COLO668 (cell line): ENCODE results near the gene LTBP4.
"Not testable (repeated sequence)": the region's sequence is repeated elsewhere in the genome, so short reads cannot be mapped to it uniquely, and the experiment has no call there.

Source experiments
- DNase-seq: peaks from one replicate; lab custom pipeline; 2025; ENCODE audit not compliant: unreplicated experiment; lab: John Stamatoyannopoulos, UW

Gene LTBP4

GRCh38 chr19:40571831-40572495 lies 29.2 kb upstream of the LTBP4 start:
- no peak for DNase-seq

DNA sequence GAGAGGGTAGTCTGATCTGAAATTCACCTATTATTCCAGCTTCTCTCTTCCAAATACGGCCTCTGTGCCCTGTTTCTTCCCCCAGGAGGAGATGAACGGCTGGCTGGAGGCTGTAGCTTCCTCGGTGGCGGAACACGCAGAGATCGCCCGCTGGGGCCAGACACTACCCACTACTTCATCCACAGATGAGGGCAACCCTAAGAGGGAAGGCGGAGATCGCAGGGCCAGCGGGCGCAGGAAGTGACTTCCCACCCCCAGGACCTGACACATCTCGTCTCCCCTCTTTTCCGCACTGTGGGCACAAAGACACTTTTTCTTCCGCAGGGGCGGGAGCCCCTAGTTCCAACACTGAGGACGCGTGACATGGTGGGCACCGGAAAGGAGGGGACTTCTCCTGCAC lies 25.8 kb upstream of the LTBP4 start:
- no peak for DNase-seq

GRCh38 chr19:40576151-40576584 lies 25.0 kb upstream of the LTBP4 start:
- DNase-seq: peak; percentile 21

DNA sequence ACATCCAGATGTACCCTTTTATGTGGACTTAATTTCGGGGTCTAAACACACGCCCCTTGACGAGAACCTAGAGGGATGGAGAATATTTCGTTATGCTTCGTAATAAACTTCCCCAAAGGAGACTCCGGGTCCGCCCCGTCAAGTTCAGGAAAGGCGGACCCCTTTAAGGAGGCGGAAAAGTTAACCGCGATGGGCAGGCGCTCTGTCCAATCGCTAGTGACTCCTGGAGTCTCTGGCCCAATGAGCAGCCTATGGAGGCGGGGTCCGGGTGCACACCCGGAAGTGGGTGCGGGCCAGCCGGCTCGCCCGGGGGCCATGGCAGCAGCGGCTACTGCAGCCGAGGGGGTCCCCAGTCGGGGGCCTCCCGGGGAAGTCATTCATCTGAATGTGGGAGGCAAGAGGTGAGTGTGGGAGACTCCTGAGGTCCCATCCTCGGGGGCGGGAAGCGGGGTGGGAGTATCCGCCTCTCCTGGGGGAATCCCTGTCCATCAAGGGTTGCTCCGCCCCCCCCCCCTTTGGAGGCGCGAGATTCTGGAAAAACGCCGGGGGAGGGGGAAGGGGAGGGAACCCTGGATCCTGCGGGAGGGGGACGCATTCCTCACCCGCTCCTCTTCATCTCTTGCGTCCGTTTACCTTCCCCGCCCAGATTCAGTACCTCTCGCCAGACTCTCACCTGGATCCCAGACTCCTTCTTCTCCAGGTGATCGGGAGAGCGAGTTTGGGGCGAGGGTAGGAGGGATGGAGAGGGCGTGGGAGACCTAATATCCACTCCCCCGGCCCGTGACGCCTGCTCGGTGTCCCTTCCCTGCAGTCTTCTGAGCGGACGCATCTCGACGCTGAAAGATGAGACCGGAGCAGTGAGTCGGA lies 24.4 kb upstream of the LTBP4 start, which contains the start of gene SHKBP1:
Gene SHKBP1 (plus strand): TSS at position 289 of the 867 bp plus-strand sequence. CDS start 27 bp downstream, at position 316.
- DNase-seq: peak; percentile 92

- no peak for DNase-seq
These were observed 22.7 kb upstream of the LTBP4 start for GRCh38 chr19:40578442-40578908.

DNA sequence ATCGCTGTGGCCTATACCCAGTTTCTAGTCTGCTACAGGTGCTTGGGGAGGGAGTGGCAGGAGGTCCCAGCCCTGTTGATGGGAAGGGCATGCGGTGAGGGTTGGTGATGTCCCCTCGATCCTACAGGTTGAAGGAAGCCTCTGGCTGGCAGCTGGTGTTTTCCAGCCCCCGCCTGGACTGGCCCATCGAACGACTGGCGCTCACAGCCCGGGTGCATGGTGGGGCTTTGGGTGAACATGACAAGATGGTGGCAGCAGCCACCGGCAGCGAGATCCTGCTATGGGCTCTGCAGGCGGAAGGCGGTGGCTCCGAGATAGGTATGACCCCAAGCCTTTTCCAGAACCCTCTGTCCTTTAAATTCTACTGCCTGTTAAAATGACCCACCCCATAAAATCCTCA lies 20.6 kb upstream of the LTBP4 start:
- DNase-seq: no peak

GRCh38 chr19:40581531-40581930 lies 19.6 kb upstream of the LTBP4 start:
- DNase-seq: no peak

DNA sequence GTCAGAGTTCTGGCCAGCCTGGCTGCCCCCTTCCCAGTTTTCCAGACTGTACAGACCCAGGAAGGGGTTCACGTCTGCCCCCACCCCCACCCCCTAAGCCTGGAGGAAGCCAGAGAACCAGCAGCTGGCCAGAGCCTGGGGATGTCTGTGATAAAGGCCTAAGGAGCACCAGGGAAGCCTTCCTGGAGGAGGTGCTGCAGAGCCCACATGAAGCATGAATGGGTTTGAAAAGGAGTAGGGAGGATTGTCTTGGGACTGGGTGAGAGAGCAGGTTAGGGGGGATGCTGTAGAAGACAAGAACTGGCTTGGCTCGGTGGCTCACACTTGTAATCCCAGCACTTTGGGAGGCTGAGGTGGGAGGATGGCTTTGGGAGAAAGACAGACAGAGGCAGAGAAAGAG lies 18.7 kb upstream of the LTBP4 start:
- DNase-seq: no peak

DNA sequence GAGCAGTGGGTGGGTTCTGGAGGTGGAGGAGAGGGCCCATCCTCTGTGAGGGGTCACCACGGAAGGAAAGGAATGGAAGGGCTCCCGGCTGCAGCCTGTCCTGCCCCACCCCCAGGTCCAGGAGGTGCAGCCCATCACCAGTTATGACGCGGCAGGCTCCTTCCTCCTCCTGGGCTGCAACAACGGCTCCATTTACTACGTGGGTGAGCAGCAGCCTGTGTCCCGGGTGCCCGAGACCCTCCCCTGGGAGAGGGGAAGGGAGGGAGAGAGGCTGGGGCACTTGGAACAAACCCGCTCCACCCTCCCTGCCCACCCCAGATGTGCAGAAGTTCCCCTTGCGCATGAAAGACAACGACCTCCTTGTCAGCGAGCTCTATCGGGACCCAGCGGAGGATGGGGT lies 17.9 kb upstream of the LTBP4 start:
- DNase-seq: no peak

- no peak for DNase-seq
These were observed 17.2 kb upstream of the LTBP4 start for GRCh38 chr19:40584007-40584406.

DNA sequence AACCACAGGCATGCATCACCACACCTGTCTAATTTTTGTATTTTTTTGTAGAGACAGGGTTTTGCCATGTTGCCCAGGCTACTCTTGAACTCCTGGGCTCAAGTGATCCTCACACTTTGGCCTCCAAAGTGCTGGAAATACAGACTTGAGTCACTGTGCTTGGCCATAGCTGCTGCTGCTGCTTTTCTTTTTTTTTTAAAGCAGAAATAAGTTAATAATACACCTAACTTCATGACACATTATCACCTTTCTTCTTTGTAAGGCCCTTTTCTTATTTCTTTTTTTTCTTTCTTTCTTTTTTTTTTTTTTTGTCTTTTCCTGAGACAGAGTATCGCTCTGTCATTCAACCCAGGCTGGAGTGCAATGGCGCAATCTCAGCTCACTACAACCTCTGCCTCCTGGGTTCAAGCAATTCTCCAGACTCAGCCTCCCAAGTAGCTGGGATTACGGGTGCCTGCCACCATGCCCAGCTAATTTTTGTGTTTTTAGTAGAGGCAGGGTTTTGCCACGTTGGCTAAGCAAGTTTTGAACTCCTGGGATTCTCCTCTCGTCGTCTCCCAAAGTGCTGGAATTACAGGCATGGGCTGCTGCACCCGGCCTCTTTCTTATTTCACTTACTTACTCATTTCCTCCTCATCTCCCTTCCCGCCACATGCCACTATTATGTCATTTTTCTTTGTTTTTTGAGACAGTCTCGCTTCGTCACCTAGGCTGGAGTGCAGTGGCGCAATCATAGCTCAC lies 15.8 kb upstream of the LTBP4 start:
- no peak for DNase-seq

DNA sequence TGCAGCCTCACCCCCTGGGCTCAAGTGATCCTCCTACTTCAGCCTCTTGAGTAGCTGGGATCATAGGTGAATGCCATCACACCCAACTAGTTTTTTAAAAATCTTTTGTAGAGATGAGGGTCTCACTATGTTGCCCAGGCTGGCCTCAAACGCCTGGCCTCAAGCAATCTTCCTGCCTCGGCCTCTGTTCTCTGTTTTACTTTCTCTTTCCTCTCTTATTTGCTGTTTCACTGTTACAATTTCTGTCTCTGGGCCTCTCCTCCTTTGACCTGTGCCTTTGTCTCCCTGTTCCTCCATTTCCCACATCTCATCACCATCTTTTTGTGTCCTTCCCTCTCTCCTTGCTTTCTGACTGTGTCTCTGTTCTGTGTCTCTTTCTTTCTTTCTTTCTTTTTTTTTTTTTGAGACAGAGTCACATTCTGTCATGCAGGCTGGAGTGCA lies 15.2 kb upstream of the LTBP4 start:
- DNase-seq: no peak

- DNase-seq: no peak
These were observed 14.6 kb upstream of the LTBP4 start for GRCh38 chr19:40586611-40587010.

- DNase-seq: no peak
These were observed 12.9 kb upstream of the LTBP4 start for GRCh38 chr19:40588110-40588854.

GRCh38 chr19:40588926-40589569 lies 12.1 kb upstream of the LTBP4 start:
- peak; percentile 5 for DNase-seq

- no peak for DNase-seq
These were observed 11.4 kb upstream of the LTBP4 start for GRCh38 chr19:40589591-40590429.

GRCh38 chr19:40590464-40591265 lies 10.5 kb upstream of the LTBP4 start:
- no peak for DNase-seq

DNA sequence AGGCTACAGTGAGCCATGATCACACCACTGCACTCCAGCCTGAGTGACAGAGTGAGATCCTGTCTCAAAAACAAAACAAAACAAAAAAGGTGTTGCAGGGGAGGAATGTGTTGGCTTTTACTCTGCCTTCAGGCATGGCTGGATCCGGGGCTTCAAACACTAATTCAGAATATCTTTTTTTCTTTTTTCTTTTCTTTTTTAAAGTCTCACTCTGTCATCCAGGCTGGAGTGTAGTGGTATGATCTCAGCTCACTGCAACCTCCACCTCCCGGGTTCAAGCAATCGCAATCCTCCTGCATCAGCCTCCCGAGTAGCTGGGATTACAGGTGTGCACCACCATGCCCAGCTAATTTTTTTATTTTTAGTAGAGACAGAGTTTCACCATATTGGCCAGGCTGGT lies 9.4 kb upstream of the LTBP4 start:
- DNase-seq: not testable (repeated sequence)
